ENCODE measurements around the gene RBM38. TPM values are rescaled to one million over a fixed set of nuclear protein-coding genes. Genes with fewer than 3 reads are reported as not detected.

The RBM38 gene
- total RNA-seq, 6 donors from 2014 or later, result 14.7 to 27.5 (median 22.3) TPM

GRCh38 chr20:57361517-57361916, 29.7 kb upstream of the RBM38 start:
- DNase-seq (no peak), ATAC-seq (ENCODE audit: low FRiP score in 2 of 2) (no peak)
- no peak overlapping the region for H3K4me3 ChIP-seq
- H3K4me1 ChIP-seq, result no peaks in the 10 kb centered on the region
- peaks cover 24 to 46% (median 38%) of the 10 kb centered on the region in 4 donors for H3K36me3 ChIP-seq
- TF ChIP-seq EP300 (IDR thresholded peaks at IDR 0.05) (no peak), POLR2AphosphoS5 (IDR thresholded peaks at IDR 0.05) (no peak), CTCF (IDR thresholded peaks at IDR 0.05) (no peak), POLR2A (IDR thresholded peaks at IDR 0.05) (no peak)
- H3K27me3 ChIP-seq, result no peaks in the 10 kb centered on the region
- H3K9me3 ChIP-seq, result no peaks in the 10 kb centered on the region
- WGBS, 2 donors, result 92 to 93% methylated on average over 6 of the region's 6 CpGs
- H3K27ac ChIP-seq, result no peak overlapping the region

- Histone ChIP-seq H3K36me3 (peaks cover 40 to 75% (median 63%) of the 10 kb centered on the region in 4 donors), H3K4me3 (no peak overlapping the region), H3K27me3 (no peaks in the 10 kb centered on the region), H3K9me3 (no peaks in the 10 kb centered on the region), H3K27ac (no peak overlapping the region), H3K4me1 (no peaks in the 10 kb centered on the region)
- TF ChIP-seq EP300 (IDR thresholded peaks at IDR 0.05) (no peak), CTCF (IDR thresholded peaks at IDR 0.05) (no peak), POLR2AphosphoS5 (IDR thresholded peaks at IDR 0.05) (no peak), POLR2A (IDR thresholded peaks at IDR 0.05) (no peak)
- DNase-seq (no peak), ATAC-seq (ENCODE audit: low FRiP score in 2 of 2) (no peak)
Observed at GRCh38 chr20:57364451-57364850, 26.7 kb upstream of the RBM38 start.

GRCh38 chr20:57369596-57369995, 21.6 kb upstream of the RBM38 start:
- no peaks in the 10 kb centered on the region for H3K27me3 ChIP-seq
- no peaks in the 10 kb centered on the region for H3K9me3 ChIP-seq
- H3K4me3 ChIP-seq, result no peak overlapping the region
- no peak for TF ChIP-seq POLR2A (IDR thresholded peaks at IDR 0.05)
- no peak for TF ChIP-seq POLR2AphosphoS5 (IDR thresholded peaks at IDR 0.05)
- no peak for TF ChIP-seq CTCF (IDR thresholded peaks at IDR 0.05)
- TF ChIP-seq EP300 (IDR thresholded peaks at IDR 0.05), result no peak
- ATAC-seq (ENCODE audit: low FRiP score in 2 of 2) (no peak), DNase-seq (no peak)
- no peak overlapping the region for H3K27ac ChIP-seq
- peaks cover 2 to 5% (median 3%) of the 10 kb centered on the region in 4 donors for H3K4me1 ChIP-seq
- WGBS, 2 donors, result 76 to 82% methylated on average over 3 of the region's 3 CpGs
- peaks cover 50 to 99% (median 94%) of the 10 kb centered on the region in 4 donors for H3K36me3 ChIP-seq

GRCh38 chr20:57370316-57370715, 20.9 kb upstream of the RBM38 start:
- no peak overlapping the region for H3K27ac ChIP-seq
- H3K9me3 ChIP-seq, result no peaks in the 10 kb centered on the region
- ATAC-seq (ENCODE audit: low FRiP score in 2 of 2) (no peak), DNase-seq (no peak)
- peaks cover 2 to 6% (median 4%) of the 10 kb centered on the region in 4 donors for H3K4me1 ChIP-seq
- H3K27me3 ChIP-seq, result no peaks in the 10 kb centered on the region
- 95 to 97% methylated on average over 9 of the region's 9 CpGs for WGBS, 2 donors
- no peak for TF ChIP-seq EP300 (IDR thresholded peaks at IDR 0.05)
- no peak for TF ChIP-seq CTCF (IDR thresholded peaks at IDR 0.05)
- no peak for TF ChIP-seq POLR2A (IDR thresholded peaks at IDR 0.05)
- no peak for TF ChIP-seq POLR2AphosphoS5 (IDR thresholded peaks at IDR 0.05)
- H3K4me3 ChIP-seq, result no peak overlapping the region
- peaks cover 53 to 100% (median 96%) of the 10 kb centered on the region in 4 donors for H3K36me3 ChIP-seq

- Histone ChIP-seq H3K9me3 (no peaks in the 10 kb centered on the region), H3K27me3 (no peaks in the 10 kb centered on the region), H3K36me3 (peaks cover 47 to 100% (median 95%) of the 10 kb centered on the region in 4 donors), H3K4me1 (peaks cover 2 to 11% (median 4%) of the 10 kb centered on the region in 4 donors), H3K4me3 (no peak overlapping the region), H3K27ac (no peak overlapping the region)
- ATAC-seq (ENCODE audit: low FRiP score in 2 of 2), result no peak
- no peak for TF ChIP-seq POLR2A (IDR thresholded peaks at IDR 0.05)
- no peak for TF ChIP-seq CTCF (IDR thresholded peaks at IDR 0.05)
- no peak for TF ChIP-seq EP300 (IDR thresholded peaks at IDR 0.05)
- TF ChIP-seq POLR2AphosphoS5 (IDR thresholded peaks at IDR 0.05), result no peak
- WGBS, 2 donors, result 88% methylated on average over 4 of the region's 4 CpGs
- no peak for DNase-seq
Observed at GRCh38 chr20:57371363-57371762, 19.8 kb upstream of the RBM38 start.
